GM19452 (cell line): Measurements from ENCODE around the gene GP5.

ENCODE experiments used
- ATAC-seq: cut with Tn5 transposase; IDR thresholded peaks from one replicate; pipeline ENCODE4 v1.9.1; 2021; ENCODE audit not compliant: unreplicated experiment

The GP5 gene

DNA sequence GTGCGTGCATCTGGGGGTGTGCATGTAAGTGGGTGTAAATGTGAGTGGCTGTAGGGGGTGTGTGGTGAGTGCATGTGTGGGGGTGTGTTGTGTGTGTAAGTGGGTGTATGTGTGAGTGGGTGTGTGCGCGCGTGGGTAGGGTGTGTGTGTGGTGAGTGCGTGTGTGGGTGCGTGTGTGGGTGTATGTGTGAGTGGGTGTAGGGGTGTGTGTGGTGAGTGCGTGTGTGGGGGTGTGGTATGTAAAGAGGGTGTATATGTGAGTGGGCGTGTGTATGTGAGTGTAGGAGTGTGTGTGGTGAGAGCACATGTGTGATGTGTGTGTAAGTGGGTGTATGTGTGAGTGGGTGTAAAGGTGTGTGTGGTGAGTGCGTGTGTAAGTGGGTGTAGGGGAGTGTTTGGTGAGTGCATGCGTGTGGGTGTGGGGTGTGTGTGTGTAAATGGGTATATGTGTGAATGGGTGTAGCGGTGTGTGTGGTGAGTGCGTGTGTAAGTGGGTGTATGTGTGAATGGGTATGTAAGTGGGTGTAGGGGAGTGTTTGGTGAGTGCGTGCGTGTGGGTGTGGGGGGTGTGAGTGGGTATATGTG is 47.0 kb downstream of the GP5 start:
- ATAC-seq, result no peak

DNA sequence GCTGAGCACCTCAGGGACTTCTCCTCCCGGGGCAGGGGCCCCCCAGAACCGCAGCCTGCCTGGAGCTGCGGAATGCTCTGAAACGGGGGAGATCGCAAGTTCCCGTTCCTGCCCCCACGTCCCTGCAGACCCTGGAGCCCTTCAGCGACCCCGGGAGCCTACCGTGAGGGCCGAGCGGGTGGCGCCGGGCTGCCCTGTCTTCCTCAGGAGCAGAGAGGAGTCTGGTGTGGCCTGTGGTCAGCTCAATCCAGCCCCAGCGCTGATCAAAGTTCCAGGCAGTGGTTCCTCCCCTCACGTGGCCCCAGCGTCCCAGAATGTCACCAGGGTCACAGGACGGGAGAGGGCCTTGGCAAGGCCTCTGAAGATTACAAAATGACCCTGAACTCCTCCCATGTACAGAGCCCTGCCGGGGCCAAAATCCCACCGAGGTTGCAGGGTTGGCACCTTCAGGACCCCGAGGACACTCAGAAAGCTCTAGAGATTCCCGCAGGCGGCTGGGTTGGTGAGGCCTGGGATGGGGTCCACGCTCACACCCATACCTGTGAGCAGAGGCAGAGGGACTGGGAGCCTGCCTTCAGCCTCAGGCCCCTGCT is 47.9 kb downstream of the GP5 start, which contains the start of gene CPN2:
Gene CPN2, minus strand, starts transcription at position 249 of the 593 bp plus-strand sequence. CDS start 8,626 bp downstream, outside the sequence.
- ATAC-seq, result no peak

DNA sequence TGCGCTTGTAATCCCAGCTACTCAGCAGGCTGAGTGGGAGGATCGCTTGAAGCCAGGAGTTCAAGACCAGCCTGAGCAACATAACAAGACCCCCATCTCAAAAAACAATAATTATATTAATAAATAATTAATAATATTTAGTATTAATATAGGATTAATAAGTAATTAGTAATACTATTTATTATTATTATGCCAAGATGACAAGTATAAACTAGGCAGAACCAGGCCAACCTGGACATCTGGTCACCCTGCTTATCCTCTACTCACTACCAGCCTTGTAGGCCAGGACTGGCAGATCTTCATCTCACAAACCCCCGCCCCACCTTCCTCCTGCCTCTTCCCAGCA is 48.4 kb downstream of the GP5 start:
- ATAC-seq, result no peak

DNA sequence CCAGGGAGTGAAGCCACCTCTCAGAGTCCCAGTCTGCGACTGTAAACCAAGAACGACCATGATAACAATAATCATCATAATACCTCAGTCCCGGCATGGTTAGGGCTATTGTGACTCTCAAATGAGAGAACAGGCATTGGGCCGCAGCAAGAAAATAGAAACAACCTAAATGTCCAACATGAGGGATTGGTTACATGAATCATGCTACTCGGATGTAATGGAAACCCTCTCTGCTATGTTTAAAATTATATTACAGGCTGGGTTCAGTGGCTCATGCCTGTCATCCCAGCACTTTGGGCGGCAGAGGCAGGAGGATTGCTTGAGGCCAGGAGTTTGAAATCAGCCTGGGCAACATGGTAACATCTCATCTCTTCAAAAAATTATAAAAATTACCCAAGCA is 50.7 kb downstream of the GP5 start:
- ATAC-seq, result no peak

DNA sequence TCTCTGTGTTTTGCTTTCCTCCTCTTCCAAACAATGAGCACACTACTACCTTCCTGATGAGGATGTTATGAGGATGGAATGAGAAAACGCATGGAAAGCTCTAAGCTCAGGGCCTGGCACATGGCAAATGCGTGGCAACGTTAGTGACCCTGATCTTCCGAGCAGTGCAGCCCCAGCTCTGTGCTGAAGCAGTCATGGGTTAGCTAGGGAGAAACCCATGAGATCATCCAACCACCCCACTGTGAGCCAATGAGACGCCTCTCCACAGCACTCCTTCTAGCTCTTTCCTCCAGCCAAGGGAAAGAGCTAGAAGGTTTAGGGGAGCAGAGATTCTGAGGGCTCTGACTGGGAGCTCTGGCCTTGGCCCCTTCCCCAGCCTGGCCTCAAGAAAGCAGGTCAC is 52.4 kb downstream of the GP5 start:
- no peak for ATAC-seq

DNA sequence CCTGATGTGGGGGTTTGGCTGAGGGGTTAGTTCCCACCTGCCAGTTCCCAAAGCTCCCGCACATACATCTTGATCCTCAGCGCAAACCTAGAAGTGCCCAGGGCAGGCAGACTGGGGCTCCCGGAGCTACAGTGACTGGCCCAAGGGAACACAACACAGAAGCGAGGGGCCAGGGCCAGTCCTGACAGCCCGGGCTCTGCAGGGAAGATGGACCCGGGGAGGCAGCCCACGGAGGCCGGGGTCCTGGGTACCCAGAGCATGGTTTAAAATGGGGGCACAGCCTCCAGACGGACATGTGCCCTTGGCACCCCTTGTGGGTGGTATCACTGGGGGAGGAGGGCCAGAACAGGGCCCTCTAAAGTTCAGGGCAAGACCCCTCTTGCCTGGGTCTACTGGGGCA is 53.0 kb downstream of the GP5 start:
- ATAC-seq, result no peak
